ENCODE measurements around the gene ALS2.

- TF ChIP-seq, protein P1, sequence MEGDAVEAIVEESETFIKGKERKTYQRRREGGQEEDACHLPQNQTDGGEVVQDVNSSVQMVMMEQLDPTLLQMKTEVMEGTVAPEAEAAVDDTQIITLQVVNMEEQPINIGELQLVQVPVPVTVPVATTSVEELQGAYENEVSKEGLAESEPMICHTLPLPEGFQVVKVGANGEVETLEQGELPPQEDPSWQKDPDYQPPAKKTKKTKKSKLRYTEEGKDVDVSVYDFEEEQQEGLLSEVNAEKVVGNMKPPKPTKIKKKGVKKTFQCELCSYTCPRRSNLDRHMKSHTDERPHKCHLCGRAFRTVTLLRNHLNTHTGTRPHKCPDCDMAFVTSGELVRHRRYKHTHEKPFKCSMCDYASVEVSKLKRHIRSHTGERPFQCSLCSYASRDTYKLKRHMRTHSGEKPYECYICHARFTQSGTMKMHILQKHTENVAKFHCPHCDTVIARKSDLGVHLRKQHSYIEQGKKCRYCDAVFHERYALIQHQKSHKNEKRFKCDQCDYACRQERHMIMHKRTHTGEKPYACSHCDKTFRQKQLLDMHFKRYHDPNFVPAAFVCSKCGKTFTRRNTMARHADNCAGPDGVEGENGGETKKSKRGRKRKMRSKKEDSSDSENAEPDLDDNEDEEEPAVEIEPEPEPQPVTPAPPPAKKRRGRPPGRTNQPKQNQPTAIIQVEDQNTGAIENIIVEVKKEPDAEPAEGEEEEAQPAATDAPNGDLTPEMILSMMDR (conservative IDR thresholded peaks at IDR 0.05): no peak
- TF ChIP-seq ZFX (IDR thresholded peaks at IDR 0.05): no peak
These were observed 8.7 kb upstream of the ALS2 start for GRCh38 chr2:201789395-201789794.

Data from C4-2B (cell line).